ENCODE results near the gene ZC3H12A.

Gene ZC3H12A

DNA sequence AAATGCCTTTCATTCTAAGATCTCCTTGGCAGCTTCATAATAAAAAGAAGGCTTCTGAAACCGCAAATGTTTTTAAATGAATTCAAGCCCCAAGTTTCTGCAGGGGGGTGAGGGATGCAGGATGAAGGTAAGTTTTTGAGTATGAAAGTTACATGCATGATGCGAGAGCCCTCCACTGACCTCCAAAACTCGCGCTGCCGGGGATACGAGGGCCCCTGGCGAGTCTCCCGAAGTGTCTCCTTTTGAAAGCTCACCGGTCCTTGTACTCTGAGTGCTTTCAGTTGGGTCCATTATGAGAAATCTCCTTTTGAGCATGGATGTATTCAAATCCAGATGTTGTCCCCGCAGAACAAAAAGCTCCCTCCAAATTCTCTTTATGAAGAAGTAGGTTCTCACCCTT, 18.9 kb upstream of the ZC3H12A start:
- DNase-seq (ENCODE audit: low read depth), result no peak

DNA sequence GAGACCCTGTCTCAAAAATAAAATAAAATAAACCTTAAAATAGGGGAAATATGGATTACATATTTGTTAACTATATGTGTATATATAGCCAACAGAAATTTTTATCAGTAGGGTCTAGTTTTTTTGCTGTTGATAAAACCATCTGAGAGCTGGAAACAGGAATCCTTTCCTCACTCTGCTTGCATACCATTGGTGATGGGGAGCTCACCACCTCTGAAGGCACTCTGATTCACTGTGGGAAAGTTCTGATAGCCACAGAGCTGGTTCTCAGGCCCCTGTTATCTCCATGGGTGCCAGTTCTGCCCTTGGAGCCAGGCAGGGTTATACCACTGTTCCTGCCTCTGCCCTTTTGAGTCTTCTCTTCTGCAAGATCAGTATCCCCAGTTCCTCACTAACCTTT, 17.8 kb upstream of the ZC3H12A start:
- no peak for DNase-seq (ENCODE audit: low read depth)

DNA sequence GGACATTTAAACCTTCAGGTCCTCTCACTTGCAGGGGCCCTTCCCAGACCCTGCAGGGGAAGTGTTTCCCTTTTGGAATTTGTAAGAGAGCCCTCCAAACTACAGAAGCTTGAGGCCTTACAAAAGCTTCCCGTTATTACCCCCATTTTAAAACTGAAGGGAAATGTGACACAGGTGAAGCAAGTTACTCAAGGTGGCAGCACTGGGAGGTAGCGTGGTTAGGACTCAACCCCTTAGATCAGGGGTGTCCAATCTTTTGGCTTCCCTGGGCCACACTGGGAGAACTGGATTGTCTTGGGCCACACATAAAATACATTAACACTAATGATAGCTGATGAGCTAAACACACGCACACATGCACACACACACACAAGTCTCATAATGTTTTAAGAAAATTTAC, 15.8 kb upstream of the ZC3H12A start:
- no peak for DNase-seq (ENCODE audit: low read depth)

DNA sequence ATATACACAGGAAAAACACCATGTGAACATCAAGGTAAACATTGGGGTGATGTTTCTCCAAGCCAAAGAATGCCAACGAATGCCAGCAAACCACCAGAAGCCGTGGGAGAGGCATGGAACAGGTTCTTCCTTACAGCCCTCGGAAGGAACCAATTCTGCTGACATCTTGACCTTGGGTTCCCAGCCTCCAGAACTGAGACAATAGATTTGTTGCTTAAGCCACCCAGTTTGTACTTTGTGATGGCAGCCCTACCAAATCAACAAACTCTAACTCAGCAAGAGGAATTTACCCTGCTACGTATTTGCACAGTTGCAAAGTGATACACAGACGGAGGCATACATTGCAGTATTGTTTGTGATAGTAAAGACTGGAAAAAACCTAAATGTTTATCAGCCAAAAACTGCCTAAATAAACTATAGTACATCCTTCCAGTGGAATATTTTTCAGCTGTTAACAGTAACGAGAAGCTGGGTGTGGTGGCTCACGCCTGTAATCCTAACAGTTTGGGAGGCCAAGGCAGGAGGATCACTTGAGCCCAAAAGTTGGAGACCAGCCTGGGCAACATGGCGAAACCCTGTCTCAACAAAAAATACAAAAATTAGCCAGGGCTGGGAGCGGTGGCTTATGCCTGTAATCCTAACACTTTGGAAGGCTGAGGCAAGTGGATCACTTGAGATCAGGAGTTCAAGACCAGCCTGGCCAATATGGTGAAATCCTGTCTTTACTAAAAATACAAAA, 12.5 kb upstream of the ZC3H12A start:
- no peak for DNase-seq (ENCODE audit: low read depth)

DNA sequence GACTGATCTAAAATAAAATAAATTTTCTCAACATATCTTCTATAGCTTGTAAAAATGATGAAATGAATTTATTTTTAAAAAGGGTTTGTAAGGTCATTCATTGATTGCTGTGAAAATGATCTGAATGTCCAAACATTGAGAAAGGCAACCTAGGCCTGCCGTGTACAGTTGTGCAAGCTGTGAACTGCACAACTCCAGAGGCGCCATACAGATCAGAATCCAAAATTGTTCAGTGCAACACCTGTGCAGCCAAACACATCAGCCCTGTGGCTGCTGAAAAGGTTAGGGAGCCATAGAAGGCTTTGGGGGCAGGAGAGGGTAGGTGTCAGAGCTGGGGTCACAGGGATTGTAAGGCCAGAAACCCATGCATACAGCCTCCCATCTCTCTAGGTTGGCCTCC, 9.9 kb upstream of the ZC3H12A start:
- DNase-seq (ENCODE audit: low read depth), result no peak

DNA sequence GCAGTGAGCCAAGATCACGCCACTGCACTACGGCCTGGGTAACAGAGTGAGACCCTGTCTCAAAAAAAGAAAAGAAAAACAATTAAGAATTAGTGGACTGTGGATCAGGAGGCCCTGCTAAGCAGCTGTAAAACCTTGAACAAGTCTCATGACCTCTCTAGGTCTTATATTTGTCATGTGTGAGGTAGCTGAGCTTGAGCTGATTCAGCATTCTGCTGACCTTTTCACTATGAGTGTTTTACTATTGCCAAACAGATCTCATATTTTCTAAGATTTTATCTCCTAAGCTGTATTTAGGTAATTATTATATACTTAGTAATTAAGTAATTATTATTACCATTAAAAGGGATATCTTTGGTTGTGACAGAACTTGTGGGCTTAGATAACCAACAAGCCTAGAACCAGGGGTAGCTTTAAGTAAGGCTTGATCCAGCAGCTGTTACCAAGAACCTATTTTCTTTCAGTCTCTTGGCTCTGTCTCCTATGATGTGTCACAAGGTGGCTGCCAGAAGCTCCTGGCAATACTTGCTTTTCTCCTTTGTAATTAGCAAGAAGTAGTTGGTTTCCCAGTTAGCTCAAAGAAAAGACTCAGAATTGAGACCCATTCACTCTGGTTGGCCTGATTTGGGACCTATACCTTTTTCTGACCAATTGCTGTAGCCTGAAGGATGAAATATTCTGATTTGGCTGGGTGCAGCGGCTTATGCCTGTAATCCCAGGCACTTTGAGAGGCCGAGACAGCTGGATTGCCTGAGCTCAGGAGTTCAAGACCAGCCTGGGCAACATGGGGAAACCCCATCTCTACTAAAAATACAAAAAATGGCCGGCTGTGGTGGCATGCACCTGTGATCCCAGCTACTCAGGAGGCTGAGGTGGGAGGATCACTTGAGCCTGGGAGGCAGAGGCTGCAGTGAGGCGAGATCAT, 8.5 kb upstream of the ZC3H12A start:
- DNase-seq (ENCODE audit: low read depth), result no peak

- DNase-seq (ENCODE audit: low read depth), result no peak
Measured at GRCh38 chr1:37468037-37468436, 6.3 kb upstream of the ZC3H12A start.

- DNase-seq (ENCODE audit: low read depth), result no peak
Measured at GRCh38 chr1:37469386-37469785, 5.0 kb upstream of the ZC3H12A start.

- no peak for DNase-seq (ENCODE audit: low read depth)
Measured at GRCh38 chr1:37471345-37472231, 2.8 kb upstream of the ZC3H12A start.

DNA sequence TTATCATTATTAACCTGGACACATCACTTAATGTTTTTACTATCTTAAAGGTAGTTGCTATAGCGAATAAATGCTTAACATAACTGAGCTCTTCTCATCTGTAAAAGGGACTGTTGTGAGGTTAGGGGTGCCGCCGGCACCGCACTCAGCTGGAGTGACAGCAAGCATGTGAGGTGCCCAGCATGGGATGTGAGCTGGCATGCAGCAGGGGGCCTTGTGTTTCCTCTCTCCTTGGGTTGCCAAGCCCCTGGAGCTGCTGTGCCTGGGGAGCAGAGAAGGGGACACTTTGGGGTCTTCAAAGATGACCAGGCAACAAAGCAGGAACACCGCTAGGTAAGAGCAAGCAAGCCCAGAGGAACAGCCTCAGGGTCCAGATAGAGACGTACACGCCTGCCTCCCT, 2.1 kb upstream of the ZC3H12A start:
- no peak for DNase-seq (ENCODE audit: low read depth)

GRCh38 chr1:37472994-37473393, 1.4 kb upstream of the ZC3H12A start:
- DNase-seq (ENCODE audit: low read depth), result no peak

DNA sequence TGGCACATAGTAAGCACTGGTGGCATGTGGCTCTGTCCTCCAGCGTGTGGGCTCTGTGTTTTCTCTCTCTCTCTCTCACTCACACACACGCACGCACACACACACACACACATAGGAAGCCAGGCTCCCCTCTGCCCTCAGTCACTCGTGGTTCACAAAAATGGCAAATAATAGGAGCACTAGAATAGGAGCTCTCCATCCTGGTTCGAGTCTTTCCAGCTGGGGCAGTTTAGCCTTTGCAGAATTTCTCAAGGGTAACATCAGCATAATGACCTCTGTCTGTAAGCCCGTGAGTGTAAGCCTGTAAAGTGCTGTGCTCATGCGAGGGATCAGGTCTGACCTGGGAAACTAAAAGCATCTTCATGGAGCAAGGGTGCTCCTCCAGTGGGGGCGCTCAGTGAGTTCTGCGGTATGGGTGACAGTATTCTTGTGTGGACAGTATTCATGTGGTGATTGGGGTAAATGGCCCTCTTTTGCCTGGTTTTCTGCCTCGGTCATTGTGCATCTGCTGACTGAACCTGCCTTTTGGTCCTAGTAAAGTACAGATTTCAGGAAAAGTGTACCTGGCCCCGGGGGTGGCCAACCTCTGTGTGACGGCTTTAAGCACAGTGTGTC, 842 bp upstream of the ZC3H12A start:
- DNase-seq (ENCODE audit: low read depth), result no peak

GRCh38 chr1:37474697-37475379, 458 bp downstream of the ZC3H12A start:
- DNase-seq (ENCODE audit: low read depth), result no peak

GRCh38 chr1:37475380-37476086, 1.2 kb downstream of the ZC3H12A start:
- DNase-seq (ENCODE audit: low read depth), result no peak

DNA sequence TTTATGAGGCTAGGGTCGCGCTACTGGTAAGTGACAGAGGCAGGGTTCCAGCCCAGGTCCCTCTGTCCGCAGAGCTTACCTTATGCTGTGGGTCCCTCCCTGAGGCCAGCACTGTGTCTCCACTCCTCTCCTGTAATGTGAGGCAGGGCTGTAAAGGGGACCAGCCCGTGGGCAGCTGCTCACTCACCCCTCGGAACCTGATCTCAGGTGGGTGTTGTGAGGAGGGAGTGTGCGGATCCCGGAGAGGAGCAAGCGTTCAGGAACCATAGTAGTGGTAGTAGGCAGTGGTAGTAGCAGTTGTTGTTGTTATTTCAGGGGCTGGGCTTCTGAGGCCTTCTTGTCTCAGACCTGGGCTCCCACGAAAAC, 1.7 kb downstream of the ZC3H12A start:
- DNase-seq (ENCODE audit: low read depth), result no peak

DNA sequence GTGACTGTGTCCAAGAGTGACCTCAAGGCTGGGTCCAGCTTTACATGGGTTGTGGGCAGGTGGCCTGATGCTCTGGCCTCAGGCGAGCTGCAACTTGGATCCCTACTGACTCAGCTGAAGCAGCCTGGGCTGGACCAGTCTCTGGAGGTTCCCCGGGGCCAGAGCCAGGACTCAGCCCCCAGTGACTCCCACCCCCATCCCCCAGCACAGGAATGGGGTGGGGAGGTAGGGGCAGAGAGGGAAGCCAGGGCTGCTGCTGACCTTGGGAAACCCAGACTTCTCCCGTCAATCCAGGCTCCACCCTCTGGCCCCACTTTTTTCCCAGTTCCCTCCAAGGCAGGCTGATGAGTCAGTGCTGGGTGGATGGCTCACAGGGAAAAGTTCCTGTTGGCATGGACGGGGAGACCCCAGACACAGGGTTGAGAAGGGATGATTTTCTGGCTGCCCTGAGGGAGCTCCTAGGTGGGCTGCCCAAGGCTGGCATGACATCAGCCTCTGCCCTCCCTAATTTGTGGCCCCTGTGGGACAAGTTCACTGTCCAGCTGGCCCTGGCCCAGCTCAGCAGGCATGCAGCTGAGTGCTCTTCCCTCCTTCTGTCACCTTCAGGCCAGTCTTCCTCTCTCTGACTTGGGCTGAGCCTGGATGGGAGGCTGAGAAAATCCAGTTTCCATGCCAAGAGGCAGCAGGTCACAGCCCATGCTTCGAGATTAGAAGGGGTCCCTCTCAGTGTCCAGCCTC, 2.2 kb downstream of the ZC3H12A start:
- no peak for DNase-seq (ENCODE audit: low read depth)

DNA sequence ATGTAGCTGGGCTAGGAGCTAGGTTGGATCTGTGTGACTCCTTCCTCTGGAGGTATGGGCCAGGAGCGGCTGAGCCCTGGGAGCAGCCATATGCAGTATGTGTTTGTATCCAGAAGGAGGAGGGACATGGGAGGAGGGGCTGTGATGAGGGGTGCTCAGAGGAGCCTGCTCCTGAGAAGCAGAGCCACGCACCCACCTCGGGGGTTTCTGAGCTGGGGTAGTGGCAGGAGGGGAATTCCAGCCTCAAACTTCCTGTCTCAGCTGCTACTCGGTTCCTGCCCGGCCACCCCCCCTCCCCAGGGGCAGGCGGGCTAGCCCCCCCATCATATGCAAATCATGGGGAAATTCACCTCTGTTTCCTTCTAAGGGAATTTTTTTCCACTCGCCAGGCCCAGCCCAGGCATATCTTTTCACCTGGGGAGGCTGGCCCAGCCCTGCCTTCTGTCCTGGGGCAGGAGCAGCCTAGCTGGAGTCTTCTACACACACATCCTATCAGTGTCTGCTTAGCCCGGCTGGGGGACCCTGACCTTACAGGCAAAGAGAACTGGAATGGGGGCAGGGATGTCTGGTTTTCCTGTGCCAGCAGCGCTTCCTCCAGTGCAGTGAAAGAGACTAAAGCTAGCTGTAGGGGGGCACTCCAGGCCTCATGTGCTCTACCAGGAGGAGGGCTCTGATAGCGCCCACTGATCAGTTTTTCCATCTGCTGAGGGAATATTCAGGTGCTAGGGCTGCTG, 3.0 kb downstream of the ZC3H12A start:
- DNase-seq (ENCODE audit: low read depth), result peak; percentile 76

GRCh38 chr1:37477946-37478345, 3.6 kb downstream of the ZC3H12A start:
- DNase-seq (ENCODE audit: low read depth), result no peak

GRCh38 chr1:37478451-37478881, 4.1 kb downstream of the ZC3H12A start:
- no peak for DNase-seq (ENCODE audit: low read depth)
